Stimulated activated CD4-positive, alpha-beta T cell treated with anti-CD3 and anti-CD28 coated beads, Interleukin-4, amount 100 ng/mL, for 4 hours (primary cell): ENCODE results near the gene GET3.
"Not testable (repeated sequence)": the region's sequence is repeated elsewhere in the genome, so short reads cannot be mapped to it uniquely, and the experiment has no call there.

Experiments used
- DNase-seq, 2 experiments: peaks; one replicate each; pipeline ENCODE4 v3.0.0-alpha.2; 2020

Gene GET3

DNA sequence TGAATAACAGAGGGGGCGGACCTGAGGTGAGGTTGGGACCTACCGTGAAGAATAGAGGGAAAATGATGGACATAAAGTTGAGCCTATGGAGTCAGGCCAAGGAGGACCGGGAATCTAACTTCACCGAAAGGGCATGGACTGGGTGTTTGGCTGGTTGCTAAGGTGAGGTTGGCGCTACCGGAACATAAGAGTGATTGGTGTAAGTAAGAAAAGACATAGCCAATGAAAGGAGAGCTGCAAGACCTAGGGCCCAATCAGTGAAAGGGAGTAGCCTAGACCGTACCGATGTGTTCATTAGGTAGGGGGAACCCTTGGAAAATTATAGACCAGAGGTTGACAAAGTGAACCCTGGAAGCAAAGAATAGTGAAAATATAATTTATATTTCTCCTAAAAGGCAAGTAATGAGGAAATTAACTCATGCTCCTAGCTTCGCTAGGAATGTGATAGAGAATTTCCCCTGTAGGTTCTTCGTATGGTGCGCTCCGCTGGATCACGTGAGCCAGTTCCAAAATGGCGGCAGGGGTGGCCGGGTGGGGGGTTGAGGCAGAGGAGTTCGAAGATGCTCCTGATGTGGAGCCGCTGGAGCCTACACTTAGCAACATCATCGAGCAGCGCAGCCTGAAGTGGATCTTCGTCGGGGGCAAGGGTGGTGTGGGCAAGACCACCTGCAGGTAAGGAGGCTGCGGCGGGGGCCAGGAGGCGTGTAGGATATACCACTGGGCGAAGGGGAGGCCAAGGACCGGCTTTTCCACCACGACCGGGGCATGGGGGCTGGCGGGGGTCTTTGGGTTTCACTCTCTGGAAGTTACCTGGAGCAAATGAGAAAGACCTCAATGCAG lies at the start of gene GET3:
Gene GET3 (plus strand): TSS at position 503 of the 840 bp plus-strand sequence. CDS start 9 bp downstream, at position 512.
- peak; percentile 70 to 71 for DNase-seq

GRCh38 chr19:12689012-12689411 lies 48.3 kb upstream of the GET3 start:
- no peak for DNase-seq

DNA sequence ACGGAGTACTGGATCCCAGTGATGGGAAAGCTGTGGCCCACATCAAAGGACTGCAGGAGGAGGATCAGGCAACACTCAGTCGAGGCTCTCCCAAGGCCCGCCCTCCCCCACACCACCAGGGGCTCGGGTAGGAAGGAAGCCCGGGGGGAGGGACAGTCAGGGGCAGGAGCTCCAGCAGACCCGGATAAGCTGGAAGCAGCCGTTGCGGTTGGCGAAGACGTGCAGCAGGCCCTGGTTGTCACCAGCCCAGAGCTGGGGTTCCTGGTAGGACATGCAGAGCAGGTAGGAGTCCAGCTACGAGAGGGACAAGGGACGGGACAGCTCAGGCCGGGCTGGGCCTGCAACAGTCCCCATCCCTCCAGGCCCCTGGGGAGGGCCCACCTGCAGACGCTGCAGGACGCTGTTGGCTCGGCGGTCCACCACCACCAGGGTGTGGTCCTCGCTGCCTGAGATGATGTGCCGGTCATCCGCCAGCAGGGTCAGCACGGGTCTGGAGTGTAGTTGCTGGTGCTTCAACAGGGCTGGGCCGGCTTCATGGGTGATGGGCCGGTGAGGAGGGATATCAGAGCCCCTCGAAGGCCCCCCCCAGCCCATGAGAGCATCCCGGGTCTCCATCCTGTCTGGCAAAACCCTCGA lies 47.6 kb upstream of the GET3 start:
- no peak for DNase-seq

- no peak for DNase-seq
These were observed 44.3 kb upstream of the GET3 start for GRCh38 chr19:12692960-12693359.

GRCh38 chr19:12694641-12695040 lies 42.7 kb upstream of the GET3 start:
- DNase-seq = no peak

- no peak for DNase-seq
These were observed 42.2 kb upstream of the GET3 start for GRCh38 chr19:12695096-12695495.

- no peak for DNase-seq
These were observed 41.8 kb upstream of the GET3 start for GRCh38 chr19:12695514-12695913.

- DNase-seq = peak in 1 of 2 experiments; percentile 17
These were observed 41.3 kb upstream of the GET3 start for GRCh38 chr19:12695997-12696365.

DNA sequence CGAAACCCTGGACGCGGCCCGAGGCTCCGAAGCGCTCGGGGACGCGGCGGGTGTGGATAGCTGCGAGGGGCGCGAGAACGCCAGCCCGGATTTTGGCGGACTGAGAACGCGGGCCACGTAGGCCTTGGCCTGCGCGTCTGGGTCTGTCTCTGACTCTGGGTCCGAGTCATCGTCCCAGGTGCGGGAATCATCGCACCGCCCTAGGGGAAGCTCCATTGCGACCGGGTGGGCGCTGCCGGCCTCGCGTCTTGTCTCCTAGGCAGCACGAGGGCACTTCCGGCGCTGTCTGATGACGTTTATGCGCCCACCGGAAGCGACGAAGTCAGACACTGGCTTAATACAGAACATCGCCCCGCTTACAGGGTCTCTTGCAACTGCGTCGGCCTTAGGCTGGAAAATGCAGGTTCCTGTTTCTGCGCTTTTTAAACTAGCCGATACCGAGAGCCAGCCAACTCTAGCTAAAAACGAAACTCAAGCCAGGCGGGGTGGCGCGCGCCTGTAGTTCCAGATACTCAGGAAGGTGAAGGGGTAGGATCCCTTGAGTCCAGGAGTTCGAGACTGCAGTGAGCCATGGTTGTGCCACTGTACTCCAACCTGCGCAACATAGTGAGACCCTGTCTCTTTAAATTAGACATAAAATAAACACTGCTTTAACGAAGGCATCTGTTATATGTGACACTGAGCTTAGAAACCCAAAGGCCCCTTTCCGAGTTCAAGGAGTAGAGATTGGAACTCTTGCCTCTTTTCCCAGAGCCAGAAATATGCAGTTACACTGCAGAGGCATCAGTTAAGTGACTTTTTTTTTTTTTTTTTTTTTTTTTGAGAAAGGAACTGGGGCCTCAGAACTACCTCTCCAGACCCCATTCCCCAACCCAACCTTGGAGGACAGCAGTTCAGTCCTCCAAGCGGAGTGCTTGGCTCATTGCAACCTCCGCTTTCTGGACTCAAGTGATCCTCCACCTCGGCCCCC lies 40.6 kb upstream of the GET3 start, which contains the start of gene FBXW9:
Gene FBXW9 (minus strand): TSS at position 266 of the 970 bp plus-strand sequence. CDS start 50 bp downstream, at position 216.
- peak; percentile 95 to 98 for DNase-seq

DNA sequence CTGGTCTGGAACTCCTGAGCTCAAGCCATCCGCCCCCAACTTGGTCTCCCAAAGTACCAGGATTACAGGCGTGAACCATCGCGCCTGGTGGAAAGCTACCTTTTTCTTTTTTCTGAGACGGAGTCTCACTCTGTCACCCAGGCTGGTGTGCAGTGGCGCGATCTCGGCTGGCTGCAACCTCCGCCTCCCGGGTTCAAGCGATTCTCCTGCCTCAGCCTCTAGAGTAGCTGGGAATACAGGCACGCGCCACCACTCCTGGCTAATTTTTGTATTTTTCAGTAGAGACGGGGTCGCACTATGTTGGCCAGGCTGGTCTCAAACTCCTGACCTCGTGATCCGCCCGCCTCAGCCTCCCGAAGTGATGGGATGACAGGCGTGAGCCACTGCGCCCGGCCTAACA lies 39.9 kb upstream of the GET3 start:
- DNase-seq = not testable (repeated sequence)

- no peak for DNase-seq
These were observed 39.2 kb upstream of the GET3 start for GRCh38 chr19:12698138-12698537.

DNA sequence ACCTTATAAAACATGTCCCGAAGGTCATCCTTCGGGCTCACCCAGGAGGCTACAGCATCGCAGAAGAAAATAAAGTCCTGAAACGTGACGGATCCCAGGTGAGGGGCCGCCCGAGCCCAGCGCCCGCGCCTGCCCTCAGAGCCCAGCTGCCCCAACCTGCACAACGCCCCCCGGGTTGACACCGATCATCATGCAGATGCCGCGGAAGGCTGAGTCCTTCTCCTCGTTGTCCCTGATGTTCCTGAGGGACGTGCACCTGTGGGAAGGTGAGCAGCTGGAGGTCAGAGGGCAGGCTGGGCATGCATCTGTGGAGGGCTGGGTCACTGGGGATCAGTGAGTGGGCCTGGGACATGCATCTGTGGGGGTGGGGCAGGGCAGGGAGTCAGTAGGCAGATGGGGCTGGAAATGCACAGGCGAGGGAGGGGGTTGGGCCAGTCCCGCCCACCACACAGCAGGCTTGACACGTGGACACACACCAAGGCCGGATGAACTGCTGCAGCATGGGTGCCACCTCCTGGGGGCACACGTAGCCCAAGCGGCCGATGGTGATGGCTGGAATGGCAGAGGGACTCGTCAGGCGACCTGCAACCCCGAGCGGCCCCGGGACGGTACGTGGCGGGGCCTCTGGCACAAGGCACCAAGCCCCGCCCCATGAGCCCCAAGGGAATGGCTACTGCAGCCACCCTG lies 35.6 kb upstream of the GET3 start:
- no peak for DNase-seq

GRCh38 chr19:12703046-12703445 lies 34.3 kb upstream of the GET3 start:
- no peak for DNase-seq

DNA sequence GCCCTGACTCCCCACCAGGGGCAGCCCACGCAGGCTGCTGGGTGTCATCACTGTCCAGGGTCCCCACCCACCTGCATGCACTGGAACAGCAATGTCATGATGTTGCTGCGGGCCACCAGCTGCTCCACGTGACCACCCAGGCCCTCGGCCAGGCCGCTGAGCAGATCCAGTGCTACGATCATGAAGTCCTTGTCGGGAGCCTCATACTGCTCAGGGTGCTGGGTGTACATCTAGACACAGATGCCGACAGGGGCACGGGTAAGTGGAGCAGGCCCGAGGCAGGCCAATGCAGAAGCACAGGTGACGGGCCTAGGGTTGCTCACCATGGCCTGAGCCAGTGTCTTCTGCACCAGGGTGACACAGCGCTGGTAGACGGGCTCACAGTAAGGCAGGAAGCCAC lies 32.1 kb upstream of the GET3 start:
- DNase-seq = no peak

DNA sequence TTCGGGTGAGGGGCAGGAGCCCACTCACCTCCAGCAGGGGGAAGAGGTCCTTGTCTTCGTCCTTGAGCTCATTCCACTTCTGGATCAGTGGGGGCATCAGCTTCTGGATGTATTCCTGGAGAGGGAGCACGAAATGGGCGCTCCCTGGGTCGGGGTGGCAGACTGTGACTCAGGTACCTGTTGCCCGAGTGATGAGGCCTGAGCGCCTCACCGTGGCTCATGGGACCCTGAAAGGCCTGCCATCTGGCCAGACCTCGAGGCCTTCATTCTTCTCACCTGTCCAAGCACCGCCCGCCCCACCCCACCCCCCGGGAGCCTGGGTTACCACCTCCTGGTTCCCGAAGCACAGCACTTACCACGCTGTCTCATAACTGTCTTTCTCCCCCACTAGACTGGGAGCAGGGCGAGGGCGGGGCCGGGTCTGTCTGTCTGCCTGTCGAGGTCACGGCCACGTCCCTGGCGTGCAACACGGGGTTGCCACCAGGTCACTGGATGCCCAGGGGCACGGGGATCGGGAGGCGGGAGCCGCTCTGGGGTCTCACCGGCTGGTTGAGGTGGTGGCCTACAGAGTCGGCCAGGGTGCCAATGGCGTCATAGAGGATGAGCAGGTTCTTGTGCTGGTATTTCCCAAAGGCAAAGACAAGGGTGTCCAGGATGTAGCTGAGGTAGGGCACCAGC lies 31.5 kb upstream of the GET3 start:
- no peak for DNase-seq

- no peak for DNase-seq
These were observed 31.0 kb upstream of the GET3 start for GRCh38 chr19:12706332-12706718.

DNA sequence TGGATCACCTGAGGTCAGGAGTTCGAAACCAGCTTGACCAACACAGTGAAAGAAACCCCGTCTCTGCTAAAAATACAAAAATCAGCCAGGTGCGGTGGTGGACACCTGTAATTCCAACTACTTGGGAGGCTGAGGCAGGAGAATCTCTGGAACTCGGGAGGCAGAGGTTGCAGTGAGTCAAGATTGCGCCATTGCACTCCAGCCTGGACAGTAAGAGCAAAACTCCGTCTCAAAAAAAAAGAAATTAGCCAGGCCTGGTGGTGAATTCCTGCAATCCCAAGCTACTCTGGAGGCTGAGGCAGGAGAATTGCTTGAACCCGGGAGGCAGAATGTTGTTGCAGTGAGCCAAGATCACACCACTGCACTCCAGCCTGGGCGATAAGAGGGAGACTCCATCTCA lies 28.7 kb upstream of the GET3 start:
- DNase-seq = no peak

DNA sequence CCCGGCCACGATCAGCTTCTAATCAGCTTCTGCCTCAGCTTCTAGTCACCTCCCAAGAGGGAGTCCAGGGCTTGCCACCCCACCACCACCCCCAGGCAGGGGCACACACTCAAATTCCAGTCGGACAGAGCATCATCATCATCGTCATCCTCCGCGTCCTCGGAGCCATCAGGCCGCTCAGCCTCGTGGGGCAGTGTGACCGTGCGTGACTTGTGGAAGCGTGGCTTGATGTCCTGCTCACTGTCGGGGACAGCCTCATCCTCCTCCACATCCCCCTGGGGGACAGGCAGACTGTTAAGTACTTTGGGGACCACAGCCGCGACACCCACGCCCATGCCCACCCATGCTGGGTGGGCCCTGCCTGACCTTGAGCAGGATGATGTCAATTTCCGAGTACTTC lies 26.1 kb upstream of the GET3 start:
- no peak for DNase-seq

GRCh38 chr19:12712077-12712476 lies 25.2 kb upstream of the GET3 start:
- not testable (repeated sequence) for DNase-seq

- DNase-seq = not testable (repeated sequence)
These were observed 24.0 kb upstream of the GET3 start for GRCh38 chr19:12713304-12713703.

GRCh38 chr19:12715102-12715501 lies 22.2 kb upstream of the GET3 start:
- no peak for DNase-seq

GRCh38 chr19:12715929-12716328 lies 21.4 kb upstream of the GET3 start:
- DNase-seq = no peak
